ENCODE data around the gene TK2. TPM values are rescaled to one million over a fixed set of nuclear protein-coding genes. Genes with fewer than 3 reads are reported as not detected.
A peak's percentile ranks its signal among the peaks of the same experiment; 100 is the strongest.

TK2 gene
- total and polyA plus RNA-seq, 9 of the 15 experiments (the other 6 are each of a cell fraction or from before 2014, with no cell fraction given): 1.1 to 10.2 (median 5.3) TPM

GRCh38 chr16:66554495-66554894 is 4.6 kb upstream of the TK2 start:
- peaks cover 36% of the 10 kb centered on the region for H3K36me3 ChIP-seq (ENCODE audit: control insufficient read depth, insufficient read depth, low read length)
- in situ Hi-C loops (cut with MboI): no loop called here
- intact Hi-C loops (cut with micrococcal nuclease): no loop called here
- ATAC-seq: no peak
- CTCF ChIA-PET (ENCODE audit: low intra/inter-chr PET ratio): no interaction called here
- H3K4me2 ChIP-seq (ENCODE audit: insufficient read depth, low read length): no peak overlapping the region
- no peak overlapping the region for H3K4me3 ChIP-seq
- H3K27ac ChIP-seq (ENCODE audit: extremely low read depth, low read depth, low read length): no peak overlapping the region
- peaks cover 37% of the 10 kb centered on the region for H3K79me2 ChIP-seq (ENCODE audit: control insufficient read depth, insufficient read depth, low read length)
- H3K4me1 ChIP-seq (replicated peaks in 1 of 2; ENCODE audit: control insufficient read depth in 2 of 2, insufficient read depth in 2 of 2, low read length in 2 of 2): peaks cover 27 to 33% of the 10 kb centered on the region in 2 experiments
- no peak for FAIRE-seq
- no peak for DNase-seq (ENCODE audit: extremely low read depth in 1 of 4, low spot score in 3 of 4)
- H3K9me1 ChIP-seq (ENCODE audit: control insufficient read depth, insufficient read depth, low read length): no peaks in the 10 kb centered on the region
- no peaks in the 10 kb centered on the region for H4K20me1 ChIP-seq (replicated peaks; ENCODE audit: control insufficient read depth, insufficient read depth, low read length)
- no peaks in the 10 kb centered on the region for H3K9me3 ChIP-seq (replicated peaks; ENCODE audit: control insufficient read depth, insufficient read depth, low read depth, low read length)
- H3K27me3 ChIP-seq (ENCODE audit: control insufficient read depth in 2 of 2, insufficient read depth in 2 of 2, low read length in 2 of 2): no peaks in the 10 kb centered on the region
- no peak overlapping the region for H2AFZ ChIP-seq (ENCODE audit: low read depth, low read length)
- H3K9ac ChIP-seq (ENCODE audit: insufficient read depth in 1 of 2, low read depth in 2 of 2, low read length in 2 of 2): no peak overlapping the region
- 85% methylated on average over 6 of the region's 6 CpGs for WGBS (ENCODE audit: insufficient coverage, low coverage, missing lambda C conversion rate)
- BruUV-seq (replicated peaks): no TSS peak
- POLR2A ChIA-PET: interaction anchor here (0.7 to 1.3 kb wide), 3 partner anchors 10 to 137 kb away, joined by 3 read pairs; no protein-coding TSS in a partner anchor
- TF ChIP-seq HMG20B (CRISPR knock-in tag; IDR thresholded peaks at IDR 0.05) (no peak), SFPQ (IDR thresholded peaks at IDR 0.05; ENCODE audit: low read depth, low read length) (no peak), RCOR1 (IDR thresholded peaks at IDR 0.05; ENCODE audit: borderline replicate concordance in 1 of 2, low read depth in 2 of 2, low read length in 2 of 2) (no peak), CEBPB (tag; IDR thresholded peaks at IDR 0.05) (peak; percentile 86), SMAD2 (IDR thresholded peaks at IDR 0.05; ENCODE audit: low read depth, low read length) (no peak), RBM14 (IDR thresholded peaks at IDR 0.05; ENCODE audit: borderline replicate concordance, insufficient read depth, low read depth, low read length) (no peak), ARNT (IDR thresholded peaks at IDR 0.05) (no peak), CEBPG (CRISPR knock-in tag; IDR thresholded peaks at IDR 0.05) (no peak; the same call in 1 of the 2 replicates), CEBPG (tag; conservative IDR thresholded peaks at IDR 0.05 in 1 of 2, IDR thresholded peaks at IDR 0.05 in 1 of 2) (peak; percentile 39 to 81; a peak in 2 of 4 replicates)
